Heart left ventricle (tissue), 13 donors: ENCODE data around the gene TPI1.
"Not testable (repeated sequence)": the region's sequence is repeated elsewhere in the genome, so short reads cannot be mapped to it uniquely, and the experiment has no call there.

Experiments
- POLR2A ChIP-seq, 2 donors: fragments of 450-650 bp; IDR thresholded peaks; one replicate each; pipeline ENCODE4 v1.6.1; 2017; ENCODE audit warnings: antibody characterized with exemption in 2 of 2, mild to moderate bottlenecking in 2 of 2, moderate library complexity in 2 of 2
- TF ChIP-seq, protein P1 (sequence below), 12 donors: fragments of 200-600 bp; sonication (generic) in 4 of 12; IDR thresholded peaks; one replicate each; pipeline versions ENCODE4 v1.5.0 to v1.8.0; 2018 to 2022; ENCODE audit warnings: antibody characterized with exemption in 12 of 12, mild to moderate bottlenecking in 5 of 12
- donor health status: ischemic (EF 13 %, LVEDD 7.1; RV severe dilation, severe dysfunction).
- donor health status: DM: no; HTN: yes; CAD: no.
- donor health status: DM: no; HTN: no; CAD: no.
- donor health status: ischemic (EF 25% LVEDD 6.9; RV normal size, moderate dysfunction).
- donor health status: ischemic (EF 25% LVEDD 5.7; RV mildly dilated, moderate dysfunction).
- donor health status: ischemic (EF 35%, LVEDD 5.7; RV mildly dilated, moderate dysfunction).
- donor health status: nonischemic (EF 11% LVEDD 7.7; RV severe dilation, severe dysfunction).
- donor health status: DM: yes; HTN: yes; CAD: no.
- donor health status: PGD.
- donor health status: ischemic (EF 29% LVEDD 5.4; RV normal size, mild dysfunction).
- donor health status: nonischemic (EF 23%, LVEDD 6.1; RV moderate dilation, normal function).

DNA sequence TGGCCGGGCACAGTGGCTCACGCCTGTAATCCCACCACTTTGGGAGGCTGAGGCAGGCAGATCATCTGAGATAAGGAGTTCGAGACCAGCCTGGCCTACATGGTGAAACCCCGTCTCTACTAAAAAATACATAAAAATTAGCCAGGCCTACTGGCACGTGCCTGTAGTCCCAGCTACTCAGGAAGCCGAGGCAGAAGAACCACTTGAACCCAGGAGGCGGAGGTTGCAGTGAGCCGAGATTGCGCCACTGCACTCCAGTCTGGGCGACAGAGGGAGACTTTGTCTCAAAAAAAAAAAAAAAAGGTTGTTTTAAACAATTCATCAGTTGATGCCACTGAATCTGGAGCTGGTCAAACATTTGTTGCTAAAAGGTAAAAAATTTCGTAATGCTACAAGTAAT lies 12.5 kb downstream of the TPI1 start:
- TF ChIP-seq POLR2A (IDR thresholded peaks at IDR 0.05) = not testable (repeated sequence)
- TF ChIP-seq, protein P1, sequence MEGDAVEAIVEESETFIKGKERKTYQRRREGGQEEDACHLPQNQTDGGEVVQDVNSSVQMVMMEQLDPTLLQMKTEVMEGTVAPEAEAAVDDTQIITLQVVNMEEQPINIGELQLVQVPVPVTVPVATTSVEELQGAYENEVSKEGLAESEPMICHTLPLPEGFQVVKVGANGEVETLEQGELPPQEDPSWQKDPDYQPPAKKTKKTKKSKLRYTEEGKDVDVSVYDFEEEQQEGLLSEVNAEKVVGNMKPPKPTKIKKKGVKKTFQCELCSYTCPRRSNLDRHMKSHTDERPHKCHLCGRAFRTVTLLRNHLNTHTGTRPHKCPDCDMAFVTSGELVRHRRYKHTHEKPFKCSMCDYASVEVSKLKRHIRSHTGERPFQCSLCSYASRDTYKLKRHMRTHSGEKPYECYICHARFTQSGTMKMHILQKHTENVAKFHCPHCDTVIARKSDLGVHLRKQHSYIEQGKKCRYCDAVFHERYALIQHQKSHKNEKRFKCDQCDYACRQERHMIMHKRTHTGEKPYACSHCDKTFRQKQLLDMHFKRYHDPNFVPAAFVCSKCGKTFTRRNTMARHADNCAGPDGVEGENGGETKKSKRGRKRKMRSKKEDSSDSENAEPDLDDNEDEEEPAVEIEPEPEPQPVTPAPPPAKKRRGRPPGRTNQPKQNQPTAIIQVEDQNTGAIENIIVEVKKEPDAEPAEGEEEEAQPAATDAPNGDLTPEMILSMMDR (IDR thresholded peaks at IDR 0.05) = not testable (repeated sequence)
